NCI-H345 treated with DMSO at 0.1 percent for 48 hours (cell line): ENCODE measurements around the gene FKRP.
"Not testable (repeated sequence)": the region's sequence is repeated elsewhere in the genome, so short reads cannot be mapped to it uniquely, and the experiment has no call there.

Experiments used
- DNase-seq: peaks from one replicate; lab custom pipeline; 2025; ENCODE audit not compliant: unreplicated experiment; lab: John Stamatoyannopoulos, UW

Gene FKRP

GRCh38 chr19:46756544-46756888, 10.7 kb downstream of the FKRP start:
- no peak for DNase-seq

GRCh38 chr19:46759206-46759605, 13.3 kb downstream of the FKRP start:
- no peak for DNase-seq

GRCh38 chr19:46759817-46760333, 14.0 kb downstream of the FKRP start:
- DNase-seq = no peak

GRCh38 chr19:46760363-46760762, 14.5 kb downstream of the FKRP start:
- DNase-seq = no peak

GRCh38 chr19:46760897-46761296, 15.0 kb downstream of the FKRP start:
- not testable (repeated sequence) for DNase-seq

- DNase-seq = no peak
These were observed 15.6 kb downstream of the FKRP start for GRCh38 chr19:46761418-46761831.

- no peak for DNase-seq
These were observed 16.5 kb downstream of the FKRP start for GRCh38 chr19:46762245-46762890.

- DNase-seq = no peak
These were observed 19.0 kb downstream of the FKRP start for GRCh38 chr19:46764817-46765291.

GRCh38 chr19:46766569-46767317, 20.9 kb downstream of the FKRP start:
- DNase-seq = no peak

GRCh38 chr19:46768746-46769145, 22.9 kb downstream of the FKRP start:
- not testable (repeated sequence) for DNase-seq

- DNase-seq = no peak
These were observed 26.5 kb downstream of the FKRP start for GRCh38 chr19:46772170-46773017.

GRCh38 chr19:46773018-46773399, 27.2 kb downstream of the FKRP start:
- DNase-seq = no peak

- DNase-seq = no peak
These were observed 29.9 kb downstream of the FKRP start for GRCh38 chr19:46775642-46776258.

- no peak for DNase-seq
These were observed 31.4 kb downstream of the FKRP start for GRCh38 chr19:46776927-46777911.

- not testable (repeated sequence) for DNase-seq
These were observed 32.2 kb downstream of the FKRP start for GRCh38 chr19:46777956-46778645.

GRCh38 chr19:46782355-46783019, 36.6 kb downstream of the FKRP start:
- no peak for DNase-seq

- peak; percentile 32 for DNase-seq
These were observed 37.8 kb downstream of the FKRP start for GRCh38 chr19:46783670-46784069.

GRCh38 chr19:46784262-46785053, 38.6 kb downstream of the FKRP start:
- no peak for DNase-seq
